Kidney capillary endothelial cell (primary cell): Measurements from ENCODE around the gene ING4.

ENCODE experiments used
- DNase-seq: peaks from one replicate; pipeline ENCODE4 v3.0.0-alpha.2; 2018; ENCODE audit warnings: low spot score

The ING4 gene

DNA sequence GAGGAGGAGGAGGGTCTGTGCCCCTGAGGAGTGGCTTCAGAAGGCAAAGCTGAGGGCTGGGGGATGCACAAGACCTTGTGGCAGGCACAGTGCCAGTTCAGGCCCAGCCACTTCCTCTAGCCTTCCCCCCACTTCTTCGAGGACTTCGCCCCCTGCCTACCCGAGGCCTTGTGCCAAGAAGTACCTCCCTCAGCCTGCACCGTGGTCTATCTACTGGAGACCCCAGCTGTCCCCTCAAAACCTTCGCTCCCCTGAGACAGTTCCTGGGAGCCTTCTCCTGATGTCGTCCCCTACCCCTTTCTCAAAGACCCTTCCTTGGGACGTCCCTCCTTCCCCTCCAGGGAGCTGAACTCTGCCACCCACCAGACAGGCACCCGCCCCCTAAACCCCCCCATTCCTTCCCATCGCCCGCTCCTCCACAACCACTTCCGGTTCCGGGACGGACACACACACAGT, 25.7 kb upstream of the ING4 start:
- DNase-seq = peak; percentile 41

DNA sequence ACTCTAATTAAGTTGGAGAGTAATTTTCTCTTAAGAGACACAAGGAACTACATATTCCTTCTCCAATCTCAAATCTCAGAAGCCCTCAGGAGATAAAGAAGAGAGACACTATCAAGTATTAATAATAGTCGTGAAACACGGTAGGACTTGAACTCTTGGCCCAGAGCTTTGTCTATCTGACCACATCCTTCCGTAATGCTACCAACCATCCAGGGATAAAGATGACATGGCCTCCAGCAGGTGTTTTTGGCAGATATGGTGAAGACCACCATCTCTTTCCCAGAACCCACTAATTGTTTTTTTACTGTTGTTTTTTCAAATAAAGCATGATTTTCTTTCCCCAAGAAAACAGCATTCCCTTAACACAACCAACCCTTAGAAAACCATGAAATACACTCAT, 22.9 kb upstream of the ING4 start:
- no peak for DNase-seq

DNA sequence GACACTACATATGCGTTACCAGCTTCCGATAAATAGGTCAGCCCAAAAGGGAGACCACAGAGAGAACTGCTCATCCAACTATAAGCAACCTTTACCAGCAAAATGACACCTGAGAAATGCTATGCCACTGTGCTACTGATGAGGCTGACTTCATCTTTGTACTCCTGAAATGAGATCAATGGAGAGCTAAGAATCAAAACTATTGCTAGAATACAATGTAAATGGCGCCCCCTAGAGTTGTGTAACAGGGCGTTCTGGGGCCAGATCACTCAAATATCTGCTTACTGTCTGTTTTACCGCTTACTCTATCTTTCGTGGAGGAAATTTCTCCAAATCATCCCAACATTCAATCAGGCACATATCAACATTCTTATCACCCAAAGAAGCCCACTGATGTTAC, 21.7 kb upstream of the ING4 start:
- no peak for DNase-seq

DNA sequence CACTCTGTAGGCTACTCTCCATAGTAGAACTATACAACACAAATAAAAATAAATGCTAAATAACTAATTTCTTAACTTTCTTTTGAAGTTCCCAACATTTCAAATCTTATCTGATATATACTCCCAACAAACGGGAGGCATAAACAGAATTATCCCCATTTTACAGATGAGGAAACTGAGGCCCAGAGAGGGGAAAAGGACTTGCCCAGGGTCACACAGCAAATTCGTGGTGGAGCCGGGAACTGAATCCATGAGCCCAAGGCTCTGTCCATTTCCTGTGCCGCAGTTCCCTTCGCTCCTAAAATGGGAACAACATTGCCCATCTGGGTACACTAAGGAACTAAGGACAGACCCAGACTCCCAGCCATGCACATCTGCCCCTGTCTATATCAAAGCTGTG, 14.0 kb upstream of the ING4 start:
- DNase-seq = no peak

DNA sequence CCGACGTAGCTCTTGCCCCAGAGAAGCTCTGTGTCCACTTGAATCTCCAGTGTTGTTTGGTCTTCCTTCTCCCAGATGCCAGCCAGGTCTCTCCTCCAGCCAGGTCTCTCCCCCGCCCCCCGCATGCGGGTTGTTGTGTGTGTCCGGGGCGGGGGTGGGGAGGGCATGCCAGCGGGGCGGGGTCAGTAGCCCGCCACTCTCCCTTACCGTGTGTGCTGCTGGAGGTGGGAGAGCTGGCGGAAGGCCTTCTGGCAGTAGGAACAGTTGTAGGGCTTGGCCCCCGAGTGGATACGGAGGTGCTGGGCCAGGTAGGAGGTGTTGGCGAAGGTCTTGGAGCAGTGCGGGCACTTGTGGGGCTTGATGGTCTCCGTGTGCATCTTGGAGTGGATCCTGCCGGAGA, 9.2 kb upstream of the ING4 start:
- no peak for DNase-seq

DNA sequence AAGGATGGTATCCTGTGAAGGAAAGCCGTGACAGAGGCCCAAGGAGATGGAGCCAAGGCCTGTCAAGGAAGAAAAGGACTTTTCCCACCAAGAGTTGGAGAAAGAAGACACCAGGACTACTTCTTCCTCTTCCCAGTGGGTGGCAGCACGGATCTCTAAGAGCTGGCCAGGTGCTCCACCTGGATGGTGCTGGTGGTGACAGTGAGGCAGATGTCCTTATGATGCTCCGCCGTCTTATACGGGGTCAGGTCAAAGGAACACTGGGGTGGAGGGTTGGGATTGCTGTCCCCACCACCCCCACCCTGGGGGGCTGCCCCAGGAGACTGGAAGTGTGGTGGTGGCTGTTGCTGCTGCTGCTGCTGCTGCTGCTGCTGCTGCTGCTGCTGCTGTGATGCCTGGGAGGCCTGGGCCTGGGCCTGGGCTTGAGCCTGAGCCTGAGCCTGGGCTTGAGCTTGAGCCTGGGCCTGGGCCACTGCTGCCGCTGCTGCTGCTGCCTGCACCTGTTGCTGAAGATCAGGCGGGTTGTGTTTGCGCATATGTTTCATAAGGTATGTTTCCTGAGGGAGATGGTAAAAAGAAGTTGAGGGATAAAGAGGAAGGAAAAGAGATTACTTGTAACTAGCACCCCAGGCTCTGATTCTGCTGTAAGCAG, 4.8 kb upstream of the ING4 start:
- no peak for DNase-seq

DNA sequence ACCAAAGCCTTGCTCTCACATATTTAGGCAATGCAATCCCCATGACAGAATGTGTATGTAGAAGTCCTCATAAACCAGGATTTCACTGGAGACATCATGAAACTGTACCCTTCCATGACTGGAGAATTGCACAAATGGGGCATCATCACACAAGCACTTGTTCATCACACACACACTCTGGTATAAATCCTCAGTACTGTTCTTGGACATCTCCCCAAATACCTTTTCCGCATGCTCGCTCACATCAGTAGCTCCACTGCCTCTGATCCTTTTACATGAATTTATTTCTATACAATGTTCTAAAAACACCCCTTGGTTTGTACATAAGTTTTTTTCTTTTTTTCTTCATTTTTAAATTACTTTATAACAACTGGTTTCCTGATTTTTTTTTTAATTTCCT, 3.3 kb upstream of the ING4 start:
- DNase-seq = no peak

DNA sequence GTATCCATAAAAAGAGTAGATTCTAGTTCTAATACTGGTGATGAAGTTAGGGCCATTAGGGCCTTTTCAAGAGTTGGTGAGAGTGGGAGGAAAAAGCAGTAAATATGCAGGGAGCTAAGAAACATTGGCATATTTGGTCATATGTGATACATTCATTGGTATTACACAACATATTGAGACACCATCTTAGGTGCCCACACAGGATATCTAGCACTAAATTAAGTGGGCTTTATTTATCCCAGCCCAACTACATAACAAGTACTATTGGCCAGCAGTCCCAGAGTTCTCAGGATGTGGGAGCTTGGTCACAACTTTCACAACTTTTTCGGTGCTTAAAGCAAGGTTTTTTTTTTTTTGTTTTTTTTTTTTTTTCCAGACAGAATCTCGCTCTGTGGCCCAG, 2.0 kb upstream of the ING4 start:
- no peak for DNase-seq

DNA sequence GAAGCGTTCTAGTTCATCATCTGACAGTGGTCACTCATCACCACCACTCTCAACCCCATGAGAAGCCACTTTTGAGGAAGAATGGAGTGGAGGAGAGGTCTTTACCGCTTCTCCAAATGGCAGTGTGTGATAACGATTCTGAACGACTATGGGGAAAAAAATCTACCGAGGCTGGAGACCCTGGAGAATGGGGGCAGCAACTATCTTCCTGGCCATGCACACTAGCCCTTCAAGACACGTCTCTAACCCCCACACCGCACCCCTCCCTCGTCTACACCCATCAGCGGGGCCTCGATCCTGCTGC, 365 bp downstream of the ING4 start:
- DNase-seq = no peak

DNA sequence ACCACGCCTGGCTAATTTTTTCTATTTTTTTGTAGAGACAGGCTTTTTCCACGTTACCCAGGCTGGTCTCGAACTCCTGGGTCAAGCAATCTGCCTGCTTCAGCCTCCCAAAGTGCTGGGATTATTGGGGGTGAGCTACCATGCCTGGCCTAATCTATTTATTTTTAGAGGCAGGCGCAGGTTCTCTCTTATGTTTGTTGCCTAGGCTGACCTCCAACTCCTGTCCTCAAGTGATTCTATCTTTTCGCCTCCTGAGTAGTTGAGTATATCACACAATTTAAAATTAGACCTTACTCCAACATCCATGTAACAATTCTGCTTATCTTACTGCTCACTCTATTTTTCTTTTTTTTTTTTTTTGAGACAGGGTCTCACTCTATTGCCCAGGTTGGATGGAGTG, 8.9 kb downstream of the ING4 start:
- DNase-seq = no peak

DNA sequence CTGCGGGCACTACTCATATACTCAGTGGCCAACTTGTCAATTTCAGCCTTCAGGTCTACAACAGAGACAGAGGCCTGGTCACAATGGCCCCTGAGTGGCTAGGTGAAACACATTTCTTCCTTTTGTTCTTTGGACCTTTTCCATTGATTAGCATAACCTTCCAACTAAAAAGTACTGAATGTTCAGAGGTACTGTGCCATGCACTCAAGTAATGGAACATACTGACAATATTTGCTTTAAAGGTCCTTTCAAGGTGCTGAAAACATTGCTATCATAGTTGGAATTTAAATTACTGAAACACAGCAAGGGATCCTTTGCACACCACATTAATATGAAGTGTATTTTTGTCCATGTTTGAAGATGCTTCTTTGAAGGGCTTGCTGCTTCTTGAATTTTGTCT, 9.6 kb downstream of the ING4 start:
- DNase-seq = no peak

DNA sequence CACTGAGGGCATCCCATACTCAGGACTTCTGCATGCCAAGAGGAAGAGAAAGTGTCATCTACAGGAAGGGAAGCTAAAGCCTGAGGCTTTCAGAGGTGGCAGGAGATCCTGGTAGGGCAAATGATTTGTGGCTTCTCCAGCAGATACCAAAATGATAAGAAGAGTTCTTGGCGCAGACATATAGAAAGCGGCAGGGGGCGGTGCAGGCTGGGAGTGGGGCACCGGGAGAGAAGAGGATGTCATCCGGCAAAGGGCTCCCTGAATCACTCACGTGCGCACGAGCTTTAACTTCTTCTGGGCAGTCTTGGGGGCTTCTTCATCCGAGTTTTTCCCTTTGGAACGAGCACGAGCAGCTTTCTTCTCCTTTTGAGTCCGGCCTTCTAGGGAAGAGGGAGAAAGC, 10.5 kb downstream of the ING4 start:
- no peak for DNase-seq

DNA sequence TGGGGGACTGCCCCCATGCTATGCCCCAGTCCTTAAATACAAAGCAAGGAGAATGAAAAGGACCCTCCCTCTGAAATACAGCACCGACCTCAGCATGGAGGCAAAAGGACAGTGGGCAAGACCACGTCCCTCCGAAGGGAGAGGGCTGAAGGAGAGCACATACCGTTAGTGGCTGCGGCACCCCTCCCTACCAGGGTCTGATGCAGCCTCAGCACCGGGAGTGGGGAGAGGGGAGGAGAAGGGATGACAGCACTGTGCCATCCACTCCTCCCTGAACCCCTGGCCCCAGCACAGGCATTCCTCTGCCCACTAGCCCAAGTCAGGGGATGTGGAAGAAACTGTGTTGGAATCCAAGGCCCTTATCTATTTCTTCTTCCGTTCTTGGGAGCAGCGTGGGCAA, 12.1 kb downstream of the ING4 start:
- DNase-seq = no peak

DNA sequence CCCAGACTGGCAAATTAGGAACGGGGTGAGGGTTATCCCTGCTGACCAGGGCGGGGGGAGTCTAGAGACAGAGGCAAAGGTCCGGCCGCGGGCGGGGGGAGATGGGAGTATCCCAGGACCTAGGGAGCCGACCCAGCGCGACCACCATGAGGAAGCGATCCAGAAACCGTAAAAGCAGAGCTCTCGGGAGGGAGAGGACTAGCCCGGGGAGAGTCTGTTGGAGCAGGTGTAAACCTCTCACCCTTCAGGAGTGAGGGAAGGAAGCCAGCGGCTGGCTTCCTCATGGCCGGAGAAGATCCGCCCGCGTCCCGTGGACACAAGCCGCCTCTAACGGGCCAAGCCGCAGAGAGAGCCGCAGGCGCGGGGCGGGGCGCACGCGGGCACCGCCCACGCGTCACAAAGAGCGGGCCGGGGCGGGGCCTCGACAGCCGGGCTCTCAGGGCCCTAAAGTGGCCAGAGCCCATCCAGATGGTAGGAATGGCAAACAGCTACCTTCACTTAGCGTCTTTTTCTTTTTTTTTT, 15.8 kb downstream of the ING4 start, which contains the start of gene ACRBP:
Gene ACRBP, minus strand, starts transcription at position 350 of the 522 bp plus-strand sequence. Its CDS starts 66 bp downstream, at position 284.
- peak; percentile 26 for DNase-seq

DNA sequence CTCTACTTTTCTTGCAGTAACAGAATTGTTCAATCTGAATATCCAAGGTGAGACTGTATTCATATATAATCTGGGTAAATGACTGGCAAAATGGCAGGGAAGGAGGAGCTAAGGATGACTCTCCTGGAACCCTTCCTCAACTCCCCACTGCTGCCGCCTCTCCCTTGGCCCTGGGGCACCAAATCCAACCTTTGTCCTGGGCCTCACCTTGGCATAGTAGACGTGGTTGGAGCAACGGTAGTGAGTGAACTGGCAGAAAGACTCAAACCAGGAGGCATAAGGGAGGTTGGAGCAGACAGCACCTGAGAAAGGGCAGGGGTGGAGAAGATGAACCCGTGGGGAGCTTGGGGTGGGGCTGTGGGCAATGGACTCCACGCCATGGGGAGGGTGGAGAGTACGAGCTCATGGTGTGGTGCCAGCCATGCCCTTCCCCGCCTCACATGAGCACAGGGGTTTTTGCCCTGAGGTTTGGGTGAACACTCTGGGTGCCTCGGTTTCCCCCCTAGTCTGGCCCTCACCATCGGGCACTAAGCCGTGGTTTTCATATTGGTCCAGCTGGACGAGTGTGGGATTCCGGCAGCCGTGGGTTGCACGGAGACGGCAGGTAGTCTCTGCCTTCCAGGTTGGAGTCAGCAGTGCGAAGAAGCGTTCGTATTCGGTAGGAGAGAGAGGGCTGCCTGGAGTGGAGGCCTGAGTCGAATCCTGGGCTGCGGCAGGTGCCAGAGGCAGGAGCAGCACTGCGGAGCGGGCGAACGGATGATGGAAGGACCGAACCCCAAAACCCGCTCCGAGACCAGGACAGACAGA, 16.4 kb downstream of the ING4 start:
- DNase-seq = no peak

DNA sequence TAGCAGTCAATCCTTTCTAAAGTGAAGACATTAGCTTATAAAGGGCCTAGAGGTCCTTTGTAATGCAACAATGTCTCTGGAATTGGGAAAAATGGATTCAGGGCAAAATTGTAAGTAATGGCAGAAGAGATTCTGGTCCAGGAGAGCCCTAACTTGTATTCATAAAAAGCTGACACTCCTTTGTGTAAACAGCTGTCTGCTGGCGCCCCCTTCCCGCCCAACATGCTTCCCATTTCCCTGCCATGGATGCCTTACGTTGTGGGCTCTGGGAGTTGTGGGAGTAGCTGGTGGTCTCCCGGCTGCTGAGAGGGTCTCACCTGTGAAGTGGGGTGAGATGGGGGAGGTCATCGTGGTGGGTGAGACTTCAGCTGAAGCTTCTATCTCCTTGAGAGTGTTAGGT, 18.0 kb downstream of the ING4 start:
- no peak for DNase-seq

DNA sequence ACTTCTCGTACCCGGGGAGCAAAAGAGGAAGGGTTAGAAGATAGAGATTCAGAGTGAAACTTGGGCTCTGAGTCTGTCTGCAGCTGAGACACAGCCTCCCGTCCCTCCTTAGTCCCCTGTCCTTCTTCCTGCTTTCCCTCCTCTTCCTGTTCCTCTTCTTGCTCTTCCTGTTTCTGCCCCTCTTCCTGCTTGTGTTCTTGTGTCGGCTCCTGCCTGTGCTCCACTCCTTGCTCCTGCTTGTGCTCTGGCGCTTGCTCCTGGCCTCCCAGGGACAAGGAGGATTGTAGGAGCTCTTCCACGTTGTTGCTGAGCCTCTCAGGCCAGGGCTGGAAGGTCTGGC, 18.7 kb downstream of the ING4 start:
- DNase-seq = no peak

DNA sequence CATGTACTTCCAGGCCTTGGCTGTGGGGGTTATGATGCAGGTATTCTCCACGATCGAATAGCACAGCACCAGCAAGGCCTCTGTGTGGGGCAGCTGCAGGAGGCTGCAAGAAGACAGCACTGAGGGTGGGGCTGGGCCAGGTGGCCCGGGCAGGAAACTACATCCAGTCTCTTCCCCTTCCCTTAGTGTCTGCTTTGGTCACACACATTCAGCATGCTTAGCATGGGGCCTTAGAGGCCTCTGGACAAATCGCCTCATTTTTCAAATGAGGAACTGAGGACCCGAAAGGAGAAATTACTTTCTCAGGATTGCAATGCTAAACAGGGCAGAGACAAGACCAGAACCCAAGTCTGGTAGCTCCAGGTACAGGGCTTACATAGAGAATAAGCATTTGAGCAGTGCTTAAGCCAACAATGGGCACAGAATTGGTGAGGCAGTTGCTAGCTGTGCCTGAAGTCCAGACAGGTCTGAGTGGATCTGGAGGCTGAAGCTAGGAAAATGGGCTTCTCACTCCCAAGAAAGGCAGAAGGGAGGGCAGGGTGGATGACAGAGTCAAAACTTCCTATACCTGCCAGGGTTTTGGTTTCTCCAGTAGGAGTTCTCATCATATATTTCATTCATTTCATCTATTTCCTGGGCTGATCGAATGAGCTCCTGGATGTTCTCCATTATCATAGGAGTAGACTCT, 19.2 kb downstream of the ING4 start:
- no peak for DNase-seq

DNA sequence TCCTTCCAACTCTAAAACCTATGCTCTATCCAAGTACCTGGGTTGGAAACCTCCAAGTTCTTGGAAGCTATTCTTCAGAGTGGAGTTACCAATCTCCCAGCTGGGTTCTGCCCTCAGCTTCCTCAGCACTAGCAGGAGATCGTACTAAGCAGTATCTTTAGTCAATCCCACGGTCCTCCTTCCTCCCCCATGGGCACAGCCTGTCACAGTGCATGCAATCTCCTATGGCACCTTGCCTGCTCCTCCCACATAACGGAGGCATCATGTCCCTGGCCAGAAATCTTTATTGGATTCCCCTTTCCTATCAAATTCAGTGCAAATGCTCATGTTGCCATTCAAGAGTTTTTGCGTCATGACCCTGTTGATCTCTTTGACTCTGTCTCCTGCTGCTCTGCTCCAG, 21.8 kb downstream of the ING4 start:
- no peak for DNase-seq

DNA sequence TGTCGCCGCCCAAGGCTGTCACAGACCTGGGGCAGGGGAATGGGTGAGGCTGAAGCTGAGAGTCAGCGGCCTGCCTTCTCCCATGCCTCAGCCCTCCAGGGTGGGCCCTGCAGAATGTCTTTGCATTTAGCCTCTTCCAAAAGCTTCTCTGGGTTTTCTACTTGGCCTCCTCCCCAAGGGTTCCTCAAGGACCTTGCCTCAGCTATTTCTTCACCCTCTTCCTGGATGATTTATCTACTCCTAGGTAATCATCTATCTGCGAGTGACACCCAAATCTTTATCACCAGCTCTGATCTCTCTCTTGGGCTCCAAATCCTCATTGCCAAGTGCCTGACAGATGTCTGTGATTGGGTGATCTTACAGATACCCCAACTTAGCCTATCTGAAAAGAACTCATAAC, 22.4 kb downstream of the ING4 start:
- no peak for DNase-seq

DNA sequence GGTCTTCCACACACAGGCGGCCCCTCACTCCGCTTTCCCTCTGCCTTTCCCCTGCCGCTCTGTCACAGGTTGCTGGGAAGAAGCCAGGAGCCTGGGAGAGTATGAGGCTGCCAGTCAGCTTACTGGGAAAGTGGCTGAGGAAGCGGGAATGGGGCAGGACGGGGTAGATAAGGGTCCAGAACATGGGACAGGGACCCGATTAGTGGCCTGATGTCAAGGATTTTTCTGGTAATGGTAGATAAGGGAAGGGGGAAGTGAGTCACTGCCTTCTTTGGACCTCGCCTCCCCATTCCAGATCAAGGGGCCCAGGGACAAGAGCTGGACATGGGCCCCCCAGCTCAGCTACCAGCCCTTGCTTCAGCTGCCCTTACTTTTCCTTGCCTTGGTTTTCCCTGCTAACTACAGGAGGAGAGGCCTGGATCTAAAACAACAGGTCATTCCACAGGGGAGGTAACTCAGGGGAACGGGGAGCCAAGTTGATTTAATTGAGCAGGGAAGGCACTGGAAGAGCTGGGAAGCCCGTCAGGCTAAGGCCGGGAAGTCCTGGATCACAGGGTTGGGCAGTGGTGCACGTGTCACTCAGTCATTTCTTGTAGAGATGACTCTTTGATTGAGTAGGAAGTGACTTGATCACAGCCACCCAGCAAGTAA, 23.6 kb downstream of the ING4 start:
- DNase-seq = no peak

DNA sequence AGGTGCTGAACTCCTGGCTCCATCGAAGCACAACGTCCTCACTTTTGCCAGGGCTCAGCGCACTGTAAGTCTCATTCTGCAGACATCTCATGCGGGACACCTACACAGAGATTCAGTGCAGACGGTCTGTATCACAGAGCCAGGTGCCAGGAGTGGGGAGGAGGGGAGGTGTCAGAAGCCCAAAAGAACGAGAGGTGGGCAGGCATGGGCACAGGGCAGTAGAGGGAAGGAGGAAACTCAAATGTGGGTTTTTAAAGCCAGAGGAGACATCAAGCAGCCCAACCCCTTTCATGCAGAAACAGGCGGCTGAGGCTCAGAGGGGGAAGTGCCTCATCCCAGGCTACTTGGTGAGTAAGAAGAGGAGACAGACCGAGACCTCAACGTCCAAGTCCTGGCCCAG, 24.6 kb downstream of the ING4 start:
- no peak for DNase-seq
